HCT116 (cell line): ENCODE results near the gene TAS2R46. TPM values are rescaled to one million over a fixed set of nuclear protein-coding genes. Genes with fewer than 3 reads are reported as not detected.

Experiments used
- ATAC-seq: fragments of 200-7000 bp; cut with Tn5 transposase; 2 replicates; pipeline ENCODE4 v1.9.1; 2020; ENCODE audit warnings: mild to moderate bottlenecking, moderate library complexity
- BruUV-seq: library from RNA; stranded (reverse); fragments of 400-500 nt; replicated peaks from 2 replicates; lab custom pipeline; 2021; lab: Mats Ljungman, UMichigan
- CTCF ChIA-PET: fragments of 300-600 bp; sonication (Branson Sonifier 250); formaldehyde crosslinking; loops from one replicate; lab custom pipeline; 2021; ENCODE audit warnings: antibody characterized with exemption; lab: Charles Lee
- POLR2A ChIA-PET: fragments of 300-600, 350-600 bp; sonication (Branson Sonifier 250); formaldehyde crosslinking; loops from one replicate; lab custom pipeline; 2021; ENCODE audit warnings: antibody characterized with exemption; lab: Charles Lee
- RAD21 ChIA-PET, 2 experiments: fragments of 300-600 bp; sonication (Branson Sonifier 250); formaldehyde crosslinking; loops; one replicate each; lab custom pipeline; 2023; ENCODE audit warnings: low total read pairs in 2 of 2; ENCODE audit not compliant: uncharacterized antibody in 2 of 2, unreplicated experiment in 2 of 2, low non-redundant PET in 1 of 2; lab: Charles Lee
- DNase-seq: peaks from one replicate; pipeline ENCODE4 v3.0.0-alpha.2; 2010; ENCODE audit warnings: low read depth, low spot score
- H2AFZ ChIP-seq: fragments of 200-600 bp; shearing (Covaris generic), sonication (generic); 2 replicates; pipeline ENCODE4 v1.6.1; 2017; ENCODE audit warnings: low read depth, mixed run types, mixed read lengths, antibody characterized with exemption, low read length; ENCODE audit not compliant: poor library complexity, severe bottlenecking
- H3K27ac ChIP-seq: 2 replicates; pipeline ENCODE4 v1.5.1; 2012; ENCODE audit warnings: low read depth, low read length
- H3K27me3 ChIP-seq: fragments of 200-600 bp; sonication (generic); 2 replicates; pipeline ENCODE4 v1.6.1; 2016; ENCODE audit warnings: mixed run types, low read length, mixed read lengths; ENCODE audit not compliant: insufficient read depth
- H3K36me3 ChIP-seq, 2 experiments: fragments of 200-500 bp in 1 of 2; fragments of 200-600 bp in 1 of 2; sonication (Bioruptor generic) in 1 of 2; sonication (generic) in 1 of 2; 2 replicates each; pipeline versions ENCODE4 v1.5.1 to v1.6.1; 2014 to 2016; ENCODE audit warnings: low read length in 2 of 2, inconsistent platforms in 1 of 2, mixed read lengths in 1 of 2, mixed run types in 1 of 2; ENCODE audit not compliant: insufficient read depth in 2 of 2, control insufficient read depth in 1 of 2
- H3K4me1 ChIP-seq, 2 experiments: fragments of 200-600 bp in 1 of 2; sonication (generic) in 1 of 2; 2 replicates each; pipeline versions ENCODE4 v1.5.1 to v1.6.1; 2012 to 2017; ENCODE audit warnings: low read length in 2 of 2, inconsistent platforms in 1 of 2, mild to moderate bottlenecking in 1 of 2, mixed read lengths in 1 of 2, mixed run types in 1 of 2, moderate library complexity in 1 of 2; ENCODE audit not compliant: insufficient read depth in 2 of 2, control insufficient read depth in 1 of 2
- H3K4me2 ChIP-seq: fragments of 200-600 bp; sonication (generic); 2 replicates; pipeline ENCODE4 v1.6.1; 2017; ENCODE audit warnings: mixed run types, low read length, mixed read lengths
- H3K4me3 ChIP-seq, 2 experiments: fragments of 200-600 bp in 1 of 2; sonication (generic) in 1 of 2; replicated peaks in 1 of 2; 2 replicates each; pipeline ENCODE4 v1.5.1; 2011 to 2016; ENCODE audit warnings: low read length in 2 of 2, control low read depth in 1 of 2, low read depth in 1 of 2, mild to moderate bottlenecking in 1 of 2, mixed read lengths in 1 of 2, mixed run types in 1 of 2
- H3K79me2 ChIP-seq: fragments of 200-600 bp; sonication (generic); 2 replicates; pipeline ENCODE4 v1.6.1; 2017; ENCODE audit warnings: mild to moderate bottlenecking, mixed run types, low read length, moderate library complexity, mixed read lengths; ENCODE audit not compliant: insufficient read depth
- H3K9ac ChIP-seq: fragments of 200-600 bp; sonication (generic); 2 replicates; pipeline ENCODE4 v1.6.1; 2016; ENCODE audit warnings: low read length, mixed read lengths
- H3K9me2 ChIP-seq: fragments of 200-600 bp; sonication (generic), shearing (Covaris generic); 2 replicates; pipeline ENCODE4 v1.6.1; 2017; ENCODE audit warnings: mixed run types, mild to moderate bottlenecking, moderate library complexity; ENCODE audit not compliant: insufficient read depth
- H3K9me3 ChIP-seq, 2 experiments: fragments of 200-500 bp in 1 of 2; fragments of 200-600 bp in 1 of 2; sonication (Bioruptor generic) in 1 of 2; sonication (generic) in 1 of 2; 2 replicates each; pipeline ENCODE4 v1.6.1; 2014 to 2017; ENCODE audit warnings: low read length in 2 of 2, mixed read lengths in 2 of 2, inconsistent platforms in 1 of 2, low read depth in 1 of 2, mild to moderate bottlenecking in 1 of 2, mixed run types in 1 of 2, moderate library complexity in 1 of 2; ENCODE audit not compliant: control insufficient read depth in 1 of 2, insufficient read depth in 1 of 2
- H4K20me1 ChIP-seq: fragments of 200-600 bp; sonication (generic), shearing (Covaris generic); 2 replicates; pipeline ENCODE4 v1.6.1; 2017; ENCODE audit warnings: mixed run types, mild to moderate bottlenecking, moderate library complexity; ENCODE audit not compliant: insufficient read depth
- CBX3 ChIP-seq: IDR thresholded peaks from 2 replicates; pipeline ENCODE4 v1.6.1; 2012; ENCODE audit warnings: low read depth
- CEBPB ChIP-seq: IDR thresholded peaks from 2 replicates; pipeline ENCODE4 v1.6.1; 2012; ENCODE audit warnings: low read depth
- ELF1 ChIP-seq: IDR thresholded peaks from 2 replicates; pipeline ENCODE4 v1.6.1; 2012; ENCODE audit warnings: low read depth, borderline replicate concordance
- EZH2 ChIP-seq: fragments of 200-600 bp; sonication (generic); IDR thresholded peaks from 2 replicates; pipeline ENCODE4 v1.6.1; 2017; ENCODE audit warnings: antibody characterized with exemption, mixed run types
- EZH2phosphoT487 ChIP-seq: fragments of 200-600 bp; IDR thresholded peaks from 2 replicates; pipeline ENCODE4 v1.6.1; 2018; ENCODE audit warnings: antibody characterized with exemption, borderline replicate concordance
- FOSL1 ChIP-seq: IDR thresholded peaks from 2 replicates; pipeline ENCODE4 v1.6.1; 2012; ENCODE audit warnings: low read depth
- JUND ChIP-seq: IDR thresholded peaks from 2 replicates; pipeline ENCODE4 v1.6.1; 2012
- POLR2A ChIP-seq: IDR thresholded peaks from 2 replicates; pipeline ENCODE4 v1.7.0; 2011; ENCODE audit warnings: borderline replicate concordance; ENCODE audit not compliant: insufficient read depth, insufficient read length; ENCODE audit errors: extremely low read depth
- POLR2AphosphoS5 ChIP-seq: IDR thresholded peaks from 2 replicates; pipeline ENCODE4 v1.6.1; 2011; ENCODE audit warnings: mild to moderate bottlenecking, low read depth, low read length, moderate library complexity
- RAD21 ChIP-seq: IDR thresholded peaks from 2 replicates; pipeline ENCODE4 v1.6.1; 2012; ENCODE audit warnings: low read depth, mild to moderate bottlenecking
- SIN3A ChIP-seq: IDR thresholded peaks from 2 replicates; pipeline ENCODE4 v1.6.1; 2012; ENCODE audit warnings: low read depth
- SP1 ChIP-seq: IDR thresholded peaks from 2 replicates; pipeline ENCODE4 v1.6.1; 2012; ENCODE audit warnings: low read depth
- SRF ChIP-seq: IDR thresholded peaks from 2 replicates; pipeline ENCODE4 v1.6.1; 2012; ENCODE audit warnings: low read depth
- YY1 ChIP-seq: IDR thresholded peaks from 2 replicates; pipeline ENCODE4 v1.6.1; 2011; ENCODE audit warnings: low read length, low read depth, moderate library complexity, mild to moderate bottlenecking; ENCODE audit not compliant: insufficient replicate concordance; ENCODE audit errors: extremely low read depth
- ZFX ChIP-seq: fragments of 450-650 bp; IDR thresholded peaks from 2 replicates; pipeline ENCODE4 v1.6.1; 2017
- ZNF274 ChIP-seq: fragments of 200-500 bp; sonication (Bioruptor generic); IDR thresholded peaks from 2 replicates; pipeline ENCODE4 v1.6.1; 2014; ENCODE audit warnings: mild to moderate bottlenecking, low read depth, low read length, inconsistent platforms
- intact Hi-C: fragments of 100-400 bp; cut with micrococcal nuclease; formaldehyde crosslinking; loops from 2 replicates; pipeline ENCODE4 v1.10.0; 2022
- total RNA-seq: library from RNA; stranded (reverse); gene quantifications from one replicate; pipeline ENCODE4 v1.2.1, GENCODE V29; 2021; ENCODE audit not compliant: unreplicated experiment
- TF ChIP-seq, protein P1 (sequence below): IDR thresholded peaks from 2 replicates; pipeline ENCODE4 v1.6.1; 2012; ENCODE audit warnings: low read depth
- TF ChIP-seq, protein P2 (sequence below): IDR thresholded peaks from 2 replicates; pipeline ENCODE4 v1.6.1; 2012
- TF ChIP-seq, protein P3 (sequence below): IDR thresholded peaks from 2 replicates; pipeline ENCODE4 v1.6.1; 2012
- TF ChIP-seq, protein P4 (sequence below): IDR thresholded peaks from 2 replicates; pipeline ENCODE4 v1.6.1; 2011; ENCODE audit warnings: mild to moderate bottlenecking, low read length, moderate library complexity; ENCODE audit not compliant: insufficient replicate concordance; ENCODE audit errors: extremely low read depth

Gene TAS2R46
- total RNA-seq, 1 experiment from 2014 or later, result 0.42 TPM

GRCh38 chr12:11078246-11078645, 16.2 kb upstream of the TAS2R46 start:
- no peak overlapping the region for H3K9ac ChIP-seq
- H3K9me3 ChIP-seq, result no peaks in the 10 kb centered on the region
- no peak overlapping the region for H3K4me3 ChIP-seq
- no peak overlapping the region for H3K4me2 ChIP-seq
- intact Hi-C loops, result no loop called here
- H3K36me3 ChIP-seq, result no peaks in the 10 kb centered on the region
- BruUV-seq, result no TSS peak
- ChIA-PET CTCF (no interaction called here), RAD21 (no interaction called here), POLR2A (no interaction called here)
- no peaks in the 10 kb centered on the region for H3K79me2 ChIP-seq
- no peak overlapping the region for H2AFZ ChIP-seq
- H3K27ac ChIP-seq, result no peak overlapping the region
- no peaks in the 10 kb centered on the region for H3K27me3 ChIP-seq
- H3K4me1 ChIP-seq, result no peaks in the 10 kb centered on the region
- H3K9me2 ChIP-seq, result no peaks in the 10 kb centered on the region
- no peaks in the 10 kb centered on the region for H4K20me1 ChIP-seq
- ATAC-seq (no peak), DNase-seq (no peak)
- no peak for TF ChIP-seq ELF1
- no peak for TF ChIP-seq EZH2phosphoT487
- TF ChIP-seq, protein P1, sequence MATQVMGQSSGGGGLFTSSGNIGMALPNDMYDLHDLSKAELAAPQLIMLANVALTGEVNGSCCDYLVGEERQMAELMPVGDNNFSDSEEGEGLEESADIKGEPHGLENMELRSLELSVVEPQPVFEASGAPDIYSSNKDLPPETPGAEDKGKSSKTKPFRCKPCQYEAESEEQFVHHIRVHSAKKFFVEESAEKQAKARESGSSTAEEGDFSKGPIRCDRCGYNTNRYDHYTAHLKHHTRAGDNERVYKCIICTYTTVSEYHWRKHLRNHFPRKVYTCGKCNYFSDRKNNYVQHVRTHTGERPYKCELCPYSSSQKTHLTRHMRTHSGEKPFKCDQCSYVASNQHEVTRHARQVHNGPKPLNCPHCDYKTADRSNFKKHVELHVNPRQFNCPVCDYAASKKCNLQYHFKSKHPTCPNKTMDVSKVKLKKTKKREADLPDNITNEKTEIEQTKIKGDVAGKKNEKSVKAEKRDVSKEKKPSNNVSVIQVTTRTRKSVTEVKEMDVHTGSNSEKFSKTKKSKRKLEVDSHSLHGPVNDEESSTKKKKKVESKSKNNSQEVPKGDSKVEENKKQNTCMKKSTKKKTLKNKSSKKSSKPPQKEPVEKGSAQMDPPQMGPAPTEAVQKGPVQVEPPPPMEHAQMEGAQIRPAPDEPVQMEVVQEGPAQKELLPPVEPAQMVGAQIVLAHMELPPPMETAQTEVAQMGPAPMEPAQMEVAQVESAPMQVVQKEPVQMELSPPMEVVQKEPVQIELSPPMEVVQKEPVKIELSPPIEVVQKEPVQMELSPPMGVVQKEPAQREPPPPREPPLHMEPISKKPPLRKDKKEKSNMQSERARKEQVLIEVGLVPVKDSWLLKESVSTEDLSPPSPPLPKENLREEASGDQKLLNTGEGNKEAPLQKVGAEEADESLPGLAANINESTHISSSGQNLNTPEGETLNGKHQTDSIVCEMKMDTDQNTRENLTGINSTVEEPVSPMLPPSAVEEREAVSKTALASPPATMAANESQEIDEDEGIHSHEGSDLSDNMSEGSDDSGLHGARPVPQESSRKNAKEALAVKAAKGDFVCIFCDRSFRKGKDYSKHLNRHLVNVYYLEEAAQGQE, result no peak
- no peak for TF ChIP-seq SIN3A
- TF ChIP-seq CEBPB, result no peak
- TF ChIP-seq YY1, result no peak
- TF ChIP-seq, protein P2, sequence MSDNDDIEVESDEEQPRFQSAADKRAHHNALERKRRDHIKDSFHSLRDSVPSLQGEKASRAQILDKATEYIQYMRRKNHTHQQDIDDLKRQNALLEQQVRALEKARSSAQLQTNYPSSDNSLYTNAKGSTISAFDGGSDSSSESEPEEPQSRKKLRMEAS, result no peak
- no peak for TF ChIP-seq EZH2
- TF ChIP-seq ZNF274, result no peak
- no peak for TF ChIP-seq CBX3
- TF ChIP-seq, protein P3, sequence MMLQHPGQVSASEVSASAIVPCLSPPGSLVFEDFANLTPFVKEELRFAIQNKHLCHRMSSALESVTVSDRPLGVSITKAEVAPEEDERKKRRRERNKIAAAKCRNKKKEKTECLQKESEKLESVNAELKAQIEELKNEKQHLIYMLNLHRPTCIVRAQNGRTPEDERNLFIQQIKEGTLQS, result no peak
- TF ChIP-seq, protein P4, sequence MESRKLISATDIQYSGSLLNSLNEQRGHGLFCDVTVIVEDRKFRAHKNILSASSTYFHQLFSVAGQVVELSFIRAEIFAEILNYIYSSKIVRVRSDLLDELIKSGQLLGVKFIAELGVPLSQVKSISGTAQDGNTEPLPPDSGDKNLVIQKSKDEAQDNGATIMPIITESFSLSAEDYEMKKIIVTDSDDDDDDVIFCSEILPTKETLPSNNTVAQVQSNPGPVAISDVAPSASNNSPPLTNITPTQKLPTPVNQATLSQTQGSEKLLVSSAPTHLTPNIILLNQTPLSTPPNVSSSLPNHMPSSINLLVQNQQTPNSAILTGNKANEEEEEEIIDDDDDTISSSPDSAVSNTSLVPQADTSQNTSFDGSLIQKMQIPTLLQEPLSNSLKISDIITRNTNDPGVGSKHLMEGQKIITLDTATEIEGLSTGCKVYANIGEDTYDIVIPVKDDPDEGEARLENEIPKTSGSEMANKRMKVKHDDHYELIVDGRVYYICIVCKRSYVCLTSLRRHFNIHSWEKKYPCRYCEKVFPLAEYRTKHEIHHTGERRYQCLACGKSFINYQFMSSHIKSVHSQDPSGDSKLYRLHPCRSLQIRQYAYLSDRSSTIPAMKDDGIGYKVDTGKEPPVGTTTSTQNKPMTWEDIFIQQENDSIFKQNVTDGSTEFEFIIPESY, result no peak
- TF ChIP-seq POLR2A, result no peak
- no peak for TF ChIP-seq ZFX
- no peak for TF ChIP-seq SRF
- TF ChIP-seq JUND, result no peak
- TF ChIP-seq FOSL1, result no peak
- no peak for TF ChIP-seq RAD21
- no peak for TF ChIP-seq POLR2AphosphoS5
- no peak for TF ChIP-seq SP1
